T-cell (primary cell): ENCODE data around the gene RBM19. TPM values are rescaled to one million over a fixed set of nuclear protein-coding genes. Genes with fewer than 3 reads are reported as not detected.

ENCODE experiments used
- ATAC-seq, 4 experiments: fragments of 200-7000 bp in 3 of 4; fragments of 150-1000 bp in 1 of 4; cut with Tn5 transposase; replicated peaks in 1 of 4; 1 replicate in 3 of 4; 2 replicates in 1 of 4; pipeline ENCODE4 v1.10.0; 2021; ENCODE audit warnings: moderate library complexity in 3 of 4, mild to moderate bottlenecking in 2 of 4, moderate number of reproducible peaks in 1 of 4
- CTCF ChIA-PET, 2 donors: fragments of 300-600 bp; sonication (Branson Sonifier 250); formaldehyde crosslinking; loops; one replicate each; lab custom pipeline; 2022; ENCODE audit warnings: antibody characterized with exemption in 2 of 2; lab: Charles Lee
- POLR2A ChIA-PET, 2 donors: fragments of 300-600 bp; sonication (Branson Sonifier 250); formaldehyde crosslinking; loops; one replicate each; lab custom pipeline; 2022; ENCODE audit warnings: antibody characterized with exemption in 2 of 2; lab: Charles Lee
- DNase-seq, 35 experiments: peaks; one replicate each; pipeline versions ENCODE4 v3.0.0 to v3.0.0-alpha.2; 2013 to 2023
- H3K27ac ChIP-seq: one replicate; pipeline ENCODE4 v1.5.1; 2013; ENCODE audit warnings: low read length
- H3K27me3 ChIP-seq, 2 experiments: replicated peaks in 1 of 2; 1 replicate in 1 of 2; 2 replicates in 1 of 2; pipeline versions ENCODE4 v1.6.1 to v1.7.0; 2013; ENCODE audit warnings: low read length in 1 of 2, mixed read lengths in 1 of 2; ENCODE audit not compliant: control insufficient read depth in 2 of 2, insufficient read depth in 2 of 2; ENCODE audit errors: extremely low read depth in 1 of 2
- H3K36me3 ChIP-seq, 2 donors: 1 replicate in 1 of 2; 2 replicates in 1 of 2; pipeline versions ENCODE4 v1.6.1 to v1.7.0; 2013; ENCODE audit warnings: low read length in 1 of 2; ENCODE audit not compliant: control insufficient read depth in 2 of 2, insufficient read depth in 1 of 2; ENCODE audit errors: extremely low read depth in 1 of 2
- H3K4me1 ChIP-seq, 2 experiments: 1 replicate in 1 of 2; 2 replicates in 1 of 2; pipeline versions ENCODE4 v1.6.1 to v1.7.0; 2013; ENCODE audit warnings: low read length in 2 of 2, mixed read lengths in 1 of 2; ENCODE audit not compliant: insufficient read depth in 2 of 2, control insufficient read depth in 1 of 2; ENCODE audit errors: extremely low read depth in 1 of 2
- H3K4me3 ChIP-seq, 2 donors: 1 replicate in 1 of 2; 2 replicates in 1 of 2; pipeline versions ENCODE4 v1.5.1 to v1.7.0; 2013; ENCODE audit warnings: mild to moderate bottlenecking in 2 of 2, low read length in 1 of 2, moderate library complexity in 1 of 2; ENCODE audit not compliant: control insufficient read depth in 1 of 2; ENCODE audit errors: extremely low read depth in 1 of 2
- H3K9me3 ChIP-seq: 2 replicates; pipeline ENCODE4 v1.7.0; 2013
- H3K27ac Mint-ChIP-seq, 2 donors: one replicate each; pipeline ENCODE4 v1.8.0; 2020 to 2021; ENCODE audit warnings: mild to moderate bottlenecking in 2 of 2, mixed read lengths in 2 of 2
- H3K27me3 Mint-ChIP-seq, 2 donors: one replicate each; pipeline ENCODE4 v1.8.0; 2021 to 2022; ENCODE audit warnings: mixed read lengths in 2 of 2
- H3K36me3 Mint-ChIP-seq: one replicate; pipeline ENCODE4 v1.8.0; 2021; ENCODE audit warnings: mixed read lengths
- H3K4me1 Mint-ChIP-seq, 3 donors: one replicate each; pipeline ENCODE4 v1.8.0; 2020 to 2022; ENCODE audit warnings: mixed read lengths in 3 of 3, mild to moderate bottlenecking in 1 of 3
- H3K4me3 Mint-ChIP-seq, 3 donors: one replicate each; pipeline ENCODE4 v1.8.0; 2020 to 2022; ENCODE audit warnings: mild to moderate bottlenecking in 3 of 3, mixed read lengths in 3 of 3, moderate library complexity in 3 of 3
- H3K9me3 Mint-ChIP-seq, 3 donors: one replicate each; pipeline ENCODE4 v1.8.0; 2020 to 2022; ENCODE audit warnings: mixed read lengths in 3 of 3
- WGBS: methylation state at CpG from one replicate; pipeline ENCODE4 v1.1.5; 2013; ENCODE audit warnings: missing lambda C conversion rate; ENCODE audit not compliant: insufficient coverage; 5-methylcytosine and 5-hydroxymethylcytosine counted together
- total RNA-seq, 35 experiments: library from RNA in 6 of 35; stranded (reverse) in 6 of 35; fragments of 120-200 nt in 1 of 35; gene quantifications; one replicate each; pipeline versions ENCODE4 v1.2.1 to v1.2.4 and lab custom pipeline; 2013 to 2026

Gene RBM19
- total RNA-seq, 5 donors from 2014 or later (not counting 1 experiment from before 2014, with no cell fraction given) = 57.9 to 80.3 (median 78.3) TPM

DNA sequence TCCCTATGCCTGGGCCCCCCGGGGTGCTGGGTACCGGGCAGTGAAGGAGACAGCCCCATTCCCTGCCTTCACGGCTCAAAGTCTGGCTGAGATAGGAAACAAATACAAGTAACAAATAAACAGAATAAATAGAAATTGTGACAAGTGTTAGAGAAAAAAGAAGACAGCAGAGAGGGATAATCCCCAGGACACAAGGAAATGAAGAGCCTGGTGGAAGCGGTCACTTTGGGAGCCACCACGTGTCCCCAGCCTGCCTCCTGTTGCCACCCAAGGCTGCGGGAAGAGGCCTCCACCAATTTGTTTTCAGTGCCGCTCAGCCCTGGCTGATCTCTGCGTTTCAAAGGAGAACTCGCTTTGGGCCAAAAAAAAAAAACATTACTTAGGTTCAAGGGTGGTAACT is 31.2 kb downstream of the RBM19 start:
- H3K36me3 Mint-ChIP-seq = peaks cover 55% of the 10 kb centered on the region

DNA sequence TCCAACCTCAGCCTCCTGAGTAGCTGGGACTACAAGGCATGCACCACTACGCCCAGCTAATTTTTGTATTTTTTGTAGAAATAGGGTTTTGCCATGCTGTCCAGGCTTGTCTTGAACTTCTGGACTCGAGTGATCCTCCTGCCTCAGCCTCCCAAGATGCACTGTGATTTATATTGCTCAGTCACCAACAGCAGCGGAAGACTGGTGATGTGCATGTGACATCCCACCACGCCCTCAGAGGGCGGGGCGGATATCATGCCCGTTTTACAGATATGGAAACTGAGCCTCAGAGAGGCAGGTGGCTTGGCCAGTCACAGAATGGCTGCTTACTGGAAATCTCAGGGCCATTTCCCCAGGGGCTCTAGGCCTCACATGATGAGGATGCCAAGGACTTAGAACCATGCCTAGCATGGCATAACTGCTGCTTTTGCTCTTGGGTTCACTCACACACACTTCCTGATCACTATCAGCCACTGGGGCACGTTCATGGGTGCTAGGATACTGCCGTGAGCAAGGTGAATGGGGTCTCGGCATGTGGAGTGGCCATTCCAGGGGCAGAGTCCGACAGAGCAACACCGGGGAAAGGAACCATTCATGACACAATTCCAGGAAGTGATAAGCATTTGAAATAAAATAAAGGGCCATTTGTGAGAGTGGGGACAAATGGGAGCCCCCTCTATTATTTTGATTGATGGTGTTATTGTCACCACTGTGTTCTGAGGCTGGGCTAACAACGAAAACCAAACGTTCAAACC is 31.9 kb downstream of the RBM19 start:
- Mint-ChIP-seq H3K4me1 (peaks cover 9 to 16% (median 10%) of the 10 kb centered on the region in 3 donors), H3K4me3 (no peak overlapping the region), H3K36me3 (peaks cover 56% of the 10 kb centered on the region), H3K9me3 (no peaks in the 10 kb centered on the region), H3K27ac (no peak overlapping the region), H3K27me3 (no peaks in the 10 kb centered on the region)
- Histone ChIP-seq H3K4me3 (no peak overlapping the region), H3K4me1 (peaks cover 0 to 4% of the 10 kb centered on the region in 2 experiments), H3K27ac (no peak overlapping the region), H3K27me3 (no peaks in the 10 kb centered on the region), H3K36me3 (peaks cover 36 to 82% of the 10 kb centered on the region in 2 donors), H3K9me3 (no peaks in the 10 kb centered on the region)
- ChIA-PET CTCF (no interaction called here), POLR2A (no interaction called here)
- DNase-seq (no peak), ATAC-seq (no peak)
- WGBS = 91% methylated on average over 12 of the region's 14 CpGs

More for the DNA sequence above, 31.2 kb downstream of the RBM19 start:
- no peak overlapping the region for H3K4me3 ChIP-seq
- peaks cover 36 to 80% of the 10 kb centered on the region in 2 donors for H3K36me3 ChIP-seq
- no peak overlapping the region for H3K27ac Mint-ChIP-seq
- no peaks in the 10 kb centered on the region for H3K9me3 ChIP-seq
- no peak overlapping the region for H3K4me3 Mint-ChIP-seq
- H3K9me3 Mint-ChIP-seq = no peaks in the 10 kb centered on the region
- ChIA-PET POLR2A (no interaction called here), CTCF (no interaction called here)
- no peaks in the 10 kb centered on the region for H3K27me3 ChIP-seq
- no peaks in the 10 kb centered on the region for H3K27me3 Mint-ChIP-seq
- peaks cover 6 to 10% (median 8%) of the 10 kb centered on the region in 3 donors for H3K4me1 Mint-ChIP-seq
- no peak for DNase-seq
- peaks cover 0 to 3% of the 10 kb centered on the region in 2 experiments for H3K4me1 ChIP-seq
- no peak overlapping the region for H3K27ac ChIP-seq
- WGBS = 100% methylated on average over 4 of the region's 9 CpGs
- no peak for ATAC-seq

DNA sequence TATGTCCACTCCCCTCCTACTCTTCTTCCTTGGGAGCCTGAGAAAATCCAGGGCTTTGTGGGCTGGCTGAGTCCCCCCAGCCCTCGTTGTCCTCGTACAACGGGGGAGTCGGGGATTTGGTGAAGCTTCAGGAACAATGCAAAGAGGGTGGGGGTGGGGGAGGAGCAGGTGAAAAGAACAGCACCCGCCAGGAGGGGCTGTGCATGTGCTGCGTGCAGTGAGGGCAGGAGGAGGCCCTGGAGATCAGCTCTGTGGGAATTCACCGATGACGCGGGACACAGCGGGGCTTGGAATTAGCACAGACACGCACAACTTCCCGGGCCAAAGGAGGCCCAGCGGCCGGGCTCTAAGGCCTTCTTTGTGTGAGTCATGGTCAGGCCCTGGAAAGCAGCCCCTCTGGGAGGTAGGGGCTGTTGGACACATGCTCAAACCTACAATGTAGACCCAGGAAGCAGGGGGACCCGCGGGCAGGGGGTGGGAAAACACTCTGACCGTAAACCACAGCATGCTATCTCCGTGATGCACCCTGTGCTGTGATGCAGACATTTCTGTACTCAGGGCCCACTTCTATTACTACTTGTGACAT is 32.8 kb downstream of the RBM19 start:
- Mint-ChIP-seq H3K9me3 (no peaks in the 10 kb centered on the region), H3K4me3 (no peak overlapping the region), H3K4me1 (peaks cover 10 to 18% (median 12%) of the 10 kb centered on the region in 3 donors), H3K27ac (no peak overlapping the region), H3K27me3 (no peaks in the 10 kb centered on the region), H3K36me3 (peaks cover 53% of the 10 kb centered on the region)
- no peak for ATAC-seq
- Histone ChIP-seq H3K4me3 (no peak overlapping the region), H3K9me3 (no peaks in the 10 kb centered on the region), H3K27me3 (no peaks in the 10 kb centered on the region), H3K36me3 (peaks cover 36 to 81% of the 10 kb centered on the region in 2 donors), H3K4me1 (peaks cover 0 to 4% of the 10 kb centered on the region in 2 experiments), H3K27ac (no peak overlapping the region)
- WGBS = 97% methylated on average over 11 of the region's 18 CpGs
- CTCF ChIA-PET = no interaction called here
- no peak for DNase-seq
- POLR2A ChIA-PET = no interaction called here

DNA sequence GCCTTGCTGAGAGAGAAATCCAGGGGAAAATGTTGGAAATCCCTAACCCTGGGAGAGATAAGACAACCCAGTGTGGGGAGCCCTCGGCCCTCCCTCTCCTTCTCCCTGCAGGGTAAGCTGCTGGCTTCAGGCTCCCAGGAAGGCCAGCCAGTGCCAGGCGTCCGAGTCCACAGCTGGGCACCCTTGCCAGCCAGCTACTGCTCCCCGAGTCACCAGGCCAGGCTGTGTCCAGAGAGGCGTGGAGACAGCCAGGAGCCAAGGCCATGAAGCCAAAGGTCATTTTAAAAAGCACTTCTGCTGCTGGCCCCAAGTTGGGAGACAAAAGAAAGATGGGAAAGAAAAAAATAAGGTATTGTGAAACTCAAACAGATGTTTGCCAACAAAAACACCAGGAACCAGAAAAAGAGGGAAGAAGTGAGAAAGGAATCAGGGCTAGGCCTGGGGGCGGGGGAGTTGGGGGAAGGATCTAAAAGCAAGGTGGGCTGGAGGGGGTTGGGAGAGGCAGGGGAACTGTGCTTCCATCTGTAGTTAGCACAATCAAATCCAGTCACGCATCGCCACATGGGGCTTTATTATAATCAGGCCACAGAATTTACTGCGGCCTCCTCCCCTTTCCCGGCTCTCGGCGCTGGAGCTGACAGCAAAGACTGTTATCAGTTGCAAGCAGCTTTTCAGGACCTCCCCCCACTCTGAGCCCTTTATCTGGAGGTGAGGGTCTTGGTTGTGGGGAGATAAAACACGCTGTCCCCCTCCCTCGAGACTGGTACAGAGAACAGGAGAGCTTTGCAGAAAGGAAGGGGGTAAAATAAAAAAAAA is 33.5 kb downstream of the RBM19 start:
- ATAC-seq (no peak), DNase-seq (no peak)
- no peak overlapping the region for H3K4me3 Mint-ChIP-seq
- CTCF ChIA-PET = interaction anchor here in 1 of 2 donors (0.8 kb wide), 1 partner anchor 7 kb away, joined by 3 read pairs; no protein-coding TSS in a partner anchor
- no peaks in the 10 kb centered on the region for H3K9me3 Mint-ChIP-seq
- no peak overlapping the region for H3K27ac Mint-ChIP-seq
- H3K36me3 Mint-ChIP-seq = peaks cover 54% of the 10 kb centered on the region
- H3K27me3 ChIP-seq = no peaks in the 10 kb centered on the region
- WGBS = 100% methylated on average over 7 of the region's 14 CpGs
- H3K9me3 ChIP-seq = no peaks in the 10 kb centered on the region
- no peak overlapping the region for H3K27ac ChIP-seq
- H3K4me3 ChIP-seq = no peak overlapping the region
- H3K36me3 ChIP-seq = peaks cover 32 to 78% of the 10 kb centered on the region in 2 donors
- POLR2A ChIA-PET = no interaction called here
- peaks cover 10 to 18% (median 12%) of the 10 kb centered on the region in 3 donors for H3K4me1 Mint-ChIP-seq
- peaks cover 0 to 4% of the 10 kb centered on the region in 2 experiments for H3K4me1 ChIP-seq
- no peaks in the 10 kb centered on the region for H3K27me3 Mint-ChIP-seq

DNA sequence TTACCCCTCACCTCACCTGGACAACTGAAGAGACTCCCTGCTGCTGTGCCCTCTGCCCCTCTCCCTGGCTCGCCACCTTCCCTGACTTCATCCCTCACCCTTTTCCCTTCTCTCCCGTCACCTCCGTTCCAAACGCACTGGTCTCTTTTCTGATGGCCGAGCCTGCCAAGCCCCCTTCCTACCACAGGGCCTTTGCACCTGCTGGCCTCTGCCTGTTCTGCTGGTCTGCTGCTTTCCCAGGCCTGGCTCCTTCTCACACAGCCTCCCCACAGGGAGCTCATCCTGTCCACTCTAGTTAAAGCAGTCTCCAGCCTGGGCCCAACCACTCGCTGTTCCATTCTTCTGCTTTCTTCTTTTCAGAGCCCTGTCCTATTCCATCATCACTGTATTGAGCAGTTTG is 34.6 kb downstream of the RBM19 start:
- H3K27ac ChIP-seq = no peak overlapping the region
- H3K9me3 Mint-ChIP-seq = no peaks in the 10 kb centered on the region
- H3K4me3 Mint-ChIP-seq = no peak overlapping the region
- ChIA-PET CTCF (interaction anchor here in 1 of 2 donors (0.8 kb wide), 1 partner anchor 8 kb away, joined by 3 read pairs; no protein-coding TSS in a partner anchor), POLR2A (no interaction called here)
- H3K4me3 ChIP-seq = no peak overlapping the region
- WGBS = 98% methylated on average over 6 of the region's 6 CpGs
- H3K27ac Mint-ChIP-seq = no peak overlapping the region
- ATAC-seq (no peak), DNase-seq (no peak)
- H3K4me1 Mint-ChIP-seq = peaks cover 10 to 18% (median 12%) of the 10 kb centered on the region in 3 donors
- H3K36me3 ChIP-seq = peaks cover 25 to 74% of the 10 kb centered on the region in 2 donors
- H3K36me3 Mint-ChIP-seq = peaks cover 58% of the 10 kb centered on the region
- peaks cover 0 to 4% of the 10 kb centered on the region in 2 experiments for H3K4me1 ChIP-seq
- no peaks in the 10 kb centered on the region for H3K27me3 ChIP-seq
- H3K9me3 ChIP-seq = no peaks in the 10 kb centered on the region
- H3K27me3 Mint-ChIP-seq = no peaks in the 10 kb centered on the region

DNA sequence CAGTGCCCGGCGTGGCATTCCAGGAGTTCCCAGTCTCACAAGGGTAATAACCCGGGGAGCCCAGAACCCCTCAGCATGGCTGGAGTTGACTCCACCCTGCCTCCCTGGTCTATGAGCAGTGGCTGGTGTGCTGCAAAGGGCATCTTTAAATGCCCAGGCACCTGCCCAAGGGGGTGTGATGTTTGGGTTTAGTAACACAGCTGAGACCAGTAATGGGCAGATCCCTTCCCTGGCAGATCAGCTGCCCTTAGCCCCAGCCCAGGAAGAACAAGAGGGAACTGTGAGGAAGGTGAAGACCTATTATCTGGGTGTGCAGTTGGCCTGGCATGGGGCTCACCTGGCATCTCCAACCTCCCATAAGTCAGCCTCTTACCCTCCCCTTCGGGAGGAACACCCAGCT is 35.9 kb downstream of the RBM19 start:
- no peak overlapping the region for H3K4me3 ChIP-seq
- no peak overlapping the region for H3K27ac ChIP-seq
- H3K36me3 ChIP-seq = peaks cover 24 to 78% of the 10 kb centered on the region in 2 donors
- no peak overlapping the region for H3K4me3 Mint-ChIP-seq
- peaks cover 10 to 18% (median 12%) of the 10 kb centered on the region in 3 donors for H3K4me1 Mint-ChIP-seq
- peaks cover 0 to 4% of the 10 kb centered on the region in 2 experiments for H3K4me1 ChIP-seq
- ATAC-seq (no peak), DNase-seq (no peak)
- no peaks in the 10 kb centered on the region for H3K9me3 Mint-ChIP-seq
- H3K27ac Mint-ChIP-seq = no peak overlapping the region
- no peaks in the 10 kb centered on the region for H3K9me3 ChIP-seq
- H3K27me3 Mint-ChIP-seq = no peaks in the 10 kb centered on the region
- ChIA-PET CTCF (no interaction called here), POLR2A (no interaction called here)
- no peaks in the 10 kb centered on the region for H3K27me3 ChIP-seq
- 91% methylated on average over 3 of the region's 4 CpGs for WGBS
- H3K36me3 Mint-ChIP-seq = peaks cover 65% of the 10 kb centered on the region
